Prostate gland (tissue), 2 donors: Measurements from ENCODE around the gene NEU2.

Source experiments
- POLR2AphosphoS5 ChIP-seq: sonication (generic); formaldehyde crosslinking; IDR thresholded peaks from one replicate; pipeline ENCODE4 v1.6.1; 2017; ENCODE audit warnings: antibody characterized with exemption
- TF ChIP-seq, protein P1 (sequence below), 4 experiments: fragments of 200-600 bp in 2 of 4; fragments of 450-650 bp in 2 of 4; sonication (generic) in 2 of 4; IDR thresholded peaks; 1 replicate in 3 of 4; 2 replicates in 1 of 4; pipeline ENCODE4 v1.5.1; 2016 to 2019; ENCODE audit warnings: antibody characterized with exemption in 4 of 4, mild to moderate bottlenecking in 2 of 4, moderate library complexity in 2 of 4

DNA sequence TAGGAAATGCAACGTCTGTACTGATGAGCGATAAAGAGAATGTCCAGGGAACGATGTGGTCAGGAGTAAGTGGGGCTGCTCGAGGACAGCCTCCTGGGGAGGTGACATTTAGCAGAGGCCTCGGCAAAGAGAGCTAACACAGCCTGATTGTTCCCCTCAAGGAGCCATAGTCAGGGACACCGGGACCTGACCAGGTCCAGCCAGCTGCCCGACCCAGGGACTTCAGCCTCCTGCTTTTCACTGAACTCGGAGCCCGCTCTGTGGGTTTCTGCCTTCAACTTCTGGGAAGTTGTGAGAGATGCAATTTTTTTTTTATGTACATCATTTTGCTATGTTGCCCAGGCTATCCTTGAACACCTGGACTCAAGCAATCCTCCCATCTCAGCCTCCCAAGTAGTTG, 10.1 kb downstream of the NEU2 start:
- TF ChIP-seq, protein P1, sequence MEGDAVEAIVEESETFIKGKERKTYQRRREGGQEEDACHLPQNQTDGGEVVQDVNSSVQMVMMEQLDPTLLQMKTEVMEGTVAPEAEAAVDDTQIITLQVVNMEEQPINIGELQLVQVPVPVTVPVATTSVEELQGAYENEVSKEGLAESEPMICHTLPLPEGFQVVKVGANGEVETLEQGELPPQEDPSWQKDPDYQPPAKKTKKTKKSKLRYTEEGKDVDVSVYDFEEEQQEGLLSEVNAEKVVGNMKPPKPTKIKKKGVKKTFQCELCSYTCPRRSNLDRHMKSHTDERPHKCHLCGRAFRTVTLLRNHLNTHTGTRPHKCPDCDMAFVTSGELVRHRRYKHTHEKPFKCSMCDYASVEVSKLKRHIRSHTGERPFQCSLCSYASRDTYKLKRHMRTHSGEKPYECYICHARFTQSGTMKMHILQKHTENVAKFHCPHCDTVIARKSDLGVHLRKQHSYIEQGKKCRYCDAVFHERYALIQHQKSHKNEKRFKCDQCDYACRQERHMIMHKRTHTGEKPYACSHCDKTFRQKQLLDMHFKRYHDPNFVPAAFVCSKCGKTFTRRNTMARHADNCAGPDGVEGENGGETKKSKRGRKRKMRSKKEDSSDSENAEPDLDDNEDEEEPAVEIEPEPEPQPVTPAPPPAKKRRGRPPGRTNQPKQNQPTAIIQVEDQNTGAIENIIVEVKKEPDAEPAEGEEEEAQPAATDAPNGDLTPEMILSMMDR (IDR thresholded peaks at IDR 0.05): no peak
- no peak for TF ChIP-seq POLR2AphosphoS5
